ENCODE results near the gene TCEAL1. TPM values are rescaled to one million over a fixed set of nuclear protein-coding genes. Genes with fewer than 3 reads are reported as not detected.

TCEAL1 gene
- total and polyA plus RNA-seq, 2 of the 13 experiments (the other 11 are each of a cell fraction or from before 2014, with no cell fraction given), result 11.2 to 14.8 TPM

DNA sequence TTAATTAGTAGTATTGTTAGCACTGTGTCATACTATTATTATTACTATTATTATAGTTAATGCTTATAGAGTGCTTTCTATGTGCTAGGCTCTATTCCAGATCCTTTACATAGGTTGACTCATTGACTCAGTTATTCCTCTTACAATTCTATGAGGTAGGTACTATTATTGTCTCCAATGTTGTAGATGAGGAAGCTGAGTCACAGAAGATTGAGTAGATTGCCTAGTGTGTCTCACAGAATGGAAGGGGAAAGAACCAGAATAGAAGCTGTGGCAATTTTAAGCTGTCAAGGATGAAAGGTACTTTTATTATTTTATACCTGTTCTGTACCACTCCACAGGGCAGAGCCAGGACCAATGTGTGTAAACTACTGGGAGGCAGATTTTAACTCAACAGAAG, 1.9 kb upstream of the TCEAL1 start:
- Histone ChIP-seq H3K36me3 (replicated peaks in 1 of 2; ENCODE audit: control insufficient read depth in 1 of 2, insufficient read depth in 2 of 2, low read length in 2 of 2) (no peaks in the 10 kb centered on the region), H4K20me1 (ENCODE audit: insufficient read depth, low read length) (no peaks in the 10 kb centered on the region), H3K4me1 (ENCODE audit: insufficient read depth, low read length) (peaks cover 7% of the 10 kb centered on the region; the same call in 1 of the 2 replicates), H3K4me3 (replicated peaks in 1 of 3; ENCODE audit: insufficient read depth in 1 of 3, low read depth in 2 of 3, low read length in 3 of 3) (no peak overlapping the region), H3K79me2 (ENCODE audit: insufficient read depth, low read length) (peaks cover 2% of the 10 kb centered on the region), H3K27ac (ENCODE audit: extremely low read length, insufficient read depth, low read length) (no peak overlapping the region), H3K4me2 (ENCODE audit: low read depth, low read length) (no peak overlapping the region), H2AFZ (ENCODE audit: low read length) (no peak overlapping the region), H3K9me3 (ENCODE audit: low read length) (no peaks in the 10 kb centered on the region), H3K9ac (ENCODE audit: insufficient read depth, low read depth, low read length) (no peak overlapping the region), H3K27me3 (ENCODE audit: control insufficient read depth in 1 of 2, insufficient read depth in 2 of 2, low read length in 2 of 2) (no peaks in the 10 kb centered on the region)
- DNase-seq (ENCODE audit: low spot score) (no peak), FAIRE-seq (no peak), ATAC-seq (no peak)
- intact Hi-C loops (cut with micrococcal nuclease; ENCODE audit: unreplicated experiment) (loop anchor here (5.0 kb wide), 1 partner anchor 60 kb away; the partner anchor contains the start of gene MORF4L2), in situ Hi-C loops (cut with HindIII; ENCODE audit: extremely low pct_ligation_motif_present, low pct_unique_long_range_greater_than_20kb) (no loop called here)
- no TSS peak for BruUV-seq (replicated peaks)
- ChIA-PET CTCF (ENCODE audit: low intra/inter-chr PET ratio, low total read pairs) (no interaction called here), POLR2A (no interaction called here)
- TF ChIP-seq ZNF331 (CRISPR knock-in tag; IDR thresholded peaks at IDR 0.05) (no peak), ONECUT2 (CRISPR knock-in tag; IDR thresholded peaks at IDR 0.05) (no peak), SYNCRIP (IDR thresholded peaks at IDR 0.05; ENCODE audit: insufficient read depth, low read depth, low read length) (no peak), SUZ12 (IDR thresholded peaks at IDR 0.05; ENCODE audit: low read depth, low read length) (no peak), MED13 (CRISPR knock-in tag; IDR thresholded peaks at IDR 0.05) (no peak), RAD51 (IDR thresholded peaks at IDR 0.05; ENCODE audit: borderline replicate concordance) (no peak), FLYWCH1 (CRISPR knock-in tag; IDR thresholded peaks at IDR 0.05) (no peak), ARID2 (CRISPR knock-in tag; IDR thresholded peaks at IDR 0.05; ENCODE audit: borderline replicate concordance) (no peak), ZNF777 (CRISPR knock-in tag; IDR thresholded peaks at IDR 0.05) (no peak), ZFYVE20 (CRISPR knock-in tag; IDR thresholded peaks at IDR 0.05; ENCODE audit: borderline replicate concordance, low read depth) (no peak)
- TF ChIP-seq, protein P1, sequence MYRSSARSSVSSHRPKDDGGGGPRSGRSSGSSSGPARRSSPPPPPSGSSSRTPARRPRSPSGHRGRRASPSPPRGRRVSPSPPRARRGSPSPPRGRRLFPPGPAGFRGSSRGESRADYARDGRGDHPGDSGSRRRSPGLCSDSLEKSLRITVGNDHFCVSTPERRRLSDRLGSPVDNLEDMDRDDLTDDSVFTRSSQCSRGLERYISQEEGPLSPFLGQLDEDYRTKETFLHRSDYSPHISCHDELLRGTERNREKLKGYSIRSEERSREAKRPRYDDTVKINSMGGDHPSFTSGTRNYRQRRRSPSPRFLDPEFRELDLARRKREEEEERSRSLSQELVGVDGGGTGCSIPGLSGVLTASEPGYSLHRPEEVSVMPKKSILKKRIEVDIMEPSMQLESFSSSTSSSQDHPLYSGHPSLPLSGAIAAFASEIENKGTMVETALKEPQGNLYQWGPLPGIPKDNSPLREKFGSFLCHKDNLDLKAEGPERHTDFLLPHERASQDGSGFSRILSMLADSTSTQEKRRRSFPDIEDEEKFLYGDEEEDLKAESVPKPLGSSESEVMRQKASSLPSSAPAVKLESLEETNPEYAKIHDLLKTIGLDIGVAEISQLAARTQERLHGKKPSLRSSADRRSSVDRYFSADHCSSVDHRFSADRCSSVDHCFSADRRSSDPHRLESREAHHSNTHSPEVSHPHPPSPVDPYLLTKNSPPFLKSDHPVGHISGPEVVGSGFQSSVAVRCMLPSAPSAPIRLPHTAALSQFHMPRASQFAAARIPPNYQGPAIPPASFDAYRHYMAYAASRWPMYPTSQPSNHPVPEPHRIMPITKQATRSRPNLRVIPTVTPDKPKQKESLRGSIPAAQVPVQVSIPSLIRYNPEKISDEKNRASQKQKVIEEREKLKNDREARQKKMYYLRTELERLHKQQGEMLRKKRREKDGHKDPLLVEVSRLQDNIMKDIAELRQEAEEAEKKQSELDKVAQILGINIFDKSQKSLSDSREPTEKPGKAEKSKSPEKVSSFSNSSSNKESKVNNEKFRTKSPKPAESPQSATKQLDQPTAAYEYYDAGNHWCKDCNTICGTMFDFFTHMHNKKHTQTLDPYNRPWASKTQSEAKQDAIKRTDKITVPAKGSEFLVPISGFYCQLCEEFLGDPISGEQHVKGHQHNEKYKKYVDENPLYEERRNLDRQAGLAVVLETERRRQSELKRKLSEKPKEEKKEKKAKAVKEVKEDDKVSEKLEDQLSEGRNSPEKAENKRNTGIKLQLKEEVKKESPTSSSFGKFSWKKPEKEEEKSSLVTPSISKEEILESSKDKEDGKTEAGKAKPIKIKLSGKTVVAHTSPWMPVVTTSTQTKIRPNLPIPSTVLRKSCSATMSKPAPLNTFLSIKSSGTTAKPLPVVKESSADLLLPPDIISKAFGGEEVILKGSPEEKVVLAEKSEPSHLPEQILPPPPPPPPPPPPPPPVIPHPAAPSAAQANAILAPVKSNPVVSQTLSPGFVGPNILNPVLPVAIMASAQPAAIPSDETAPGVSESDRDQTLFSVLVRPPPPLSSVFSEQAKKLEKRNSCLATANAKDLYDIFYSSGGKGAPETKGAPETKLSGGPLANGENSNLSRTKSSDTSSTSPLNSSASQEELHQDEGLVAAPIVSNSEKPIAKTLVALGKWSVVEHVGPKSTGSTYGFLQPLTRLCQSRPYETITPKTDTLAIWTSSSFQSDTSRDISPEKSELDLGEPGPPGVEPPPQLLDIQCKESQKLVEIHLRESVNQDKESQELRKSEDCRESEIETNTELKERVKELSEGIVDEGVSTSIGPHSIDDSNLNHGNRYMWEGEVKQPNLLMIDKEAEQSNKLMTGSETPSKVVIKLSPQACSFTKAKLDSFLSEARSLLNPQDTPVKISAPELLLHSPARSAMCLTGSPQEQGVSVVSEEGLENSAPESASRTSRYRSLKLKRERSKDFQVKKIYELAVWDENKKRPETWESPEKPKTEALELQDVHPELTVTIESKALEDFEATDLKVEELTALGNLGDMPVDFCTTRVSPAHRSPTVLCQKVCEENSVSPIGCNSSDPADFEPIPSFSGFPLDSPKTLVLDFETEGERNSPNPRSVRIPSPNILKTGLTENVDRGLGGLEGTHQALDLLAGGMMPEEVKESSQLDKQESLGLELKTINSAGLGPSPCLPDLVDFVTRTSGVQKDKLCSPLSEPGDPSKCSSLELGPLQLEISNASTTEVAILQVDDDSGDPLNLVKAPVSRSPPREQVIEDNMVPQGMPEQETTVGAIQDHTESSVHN (CRISPR knock-in tag; IDR thresholded peaks at IDR 0.05), result no peak
- TF ChIP-seq, protein P2, sequence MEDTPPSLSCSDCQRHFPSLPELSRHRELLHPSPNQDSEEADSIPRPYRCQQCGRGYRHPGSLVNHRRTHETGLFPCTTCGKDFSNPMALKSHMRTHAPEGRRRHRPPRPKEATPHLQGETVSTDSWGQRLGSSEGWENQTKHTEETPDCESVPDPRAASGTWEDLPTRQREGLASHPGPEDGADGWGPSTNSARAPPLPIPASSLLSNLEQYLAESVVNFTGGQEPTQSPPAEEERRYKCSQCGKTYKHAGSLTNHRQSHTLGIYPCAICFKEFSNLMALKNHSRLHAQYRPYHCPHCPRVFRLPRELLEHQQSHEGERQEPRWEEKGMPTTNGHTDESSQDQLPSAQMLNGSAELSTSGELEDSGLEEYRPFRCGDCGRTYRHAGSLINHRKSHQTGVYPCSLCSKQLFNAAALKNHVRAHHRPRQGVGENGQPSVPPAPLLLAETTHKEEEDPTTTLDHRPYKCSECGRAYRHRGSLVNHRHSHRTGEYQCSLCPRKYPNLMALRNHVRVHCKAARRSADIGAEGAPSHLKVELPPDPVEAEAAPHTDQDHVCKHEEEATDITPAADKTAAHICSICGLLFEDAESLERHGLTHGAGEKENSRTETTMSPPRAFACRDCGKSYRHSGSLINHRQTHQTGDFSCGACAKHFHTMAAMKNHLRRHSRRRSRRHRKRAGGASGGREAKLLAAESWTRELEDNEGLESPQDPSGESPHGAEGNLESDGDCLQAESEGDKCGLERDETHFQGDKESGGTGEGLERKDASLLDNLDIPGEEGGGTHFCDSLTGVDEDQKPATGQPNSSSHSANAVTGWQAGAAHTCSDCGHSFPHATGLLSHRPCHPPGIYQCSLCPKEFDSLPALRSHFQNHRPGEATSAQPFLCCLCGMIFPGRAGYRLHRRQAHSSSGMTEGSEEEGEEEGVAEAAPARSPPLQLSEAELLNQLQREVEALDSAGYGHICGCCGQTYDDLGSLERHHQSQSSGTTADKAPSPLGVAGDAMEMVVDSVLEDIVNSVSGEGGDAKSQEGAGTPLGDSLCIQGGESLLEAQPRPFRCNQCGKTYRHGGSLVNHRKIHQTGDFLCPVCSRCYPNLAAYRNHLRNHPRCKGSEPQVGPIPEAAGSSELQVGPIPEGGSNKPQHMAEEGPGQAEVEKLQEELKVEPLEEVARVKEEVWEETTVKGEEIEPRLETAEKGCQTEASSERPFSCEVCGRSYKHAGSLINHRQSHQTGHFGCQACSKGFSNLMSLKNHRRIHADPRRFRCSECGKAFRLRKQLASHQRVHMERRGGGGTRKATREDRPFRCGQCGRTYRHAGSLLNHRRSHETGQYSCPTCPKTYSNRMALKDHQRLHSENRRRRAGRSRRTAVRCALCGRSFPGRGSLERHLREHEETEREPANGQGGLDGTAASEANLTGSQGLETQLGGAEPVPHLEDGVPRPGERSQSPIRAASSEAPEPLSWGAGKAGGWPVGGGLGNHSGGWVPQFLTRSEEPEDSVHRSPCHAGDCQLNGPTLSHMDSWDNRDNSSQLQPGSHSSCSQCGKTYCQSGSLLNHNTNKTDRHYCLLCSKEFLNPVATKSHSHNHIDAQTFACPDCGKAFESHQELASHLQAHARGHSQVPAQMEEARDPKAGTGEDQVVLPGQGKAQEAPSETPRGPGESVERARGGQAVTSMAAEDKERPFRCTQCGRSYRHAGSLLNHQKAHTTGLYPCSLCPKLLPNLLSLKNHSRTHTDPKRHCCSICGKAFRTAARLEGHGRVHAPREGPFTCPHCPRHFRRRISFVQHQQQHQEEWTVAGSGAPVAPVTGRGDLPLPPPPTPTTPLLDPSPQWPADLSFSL (CRISPR knock-in tag; IDR thresholded peaks at IDR 0.05), result no peak
